ENCODE data around the gene CLPX.

GRCh38 chr15:65226221-65226620, 41.1 kb upstream of the CLPX start:
- no peak for TF ChIP-seq CTCF (conservative IDR thresholded peaks at IDR 0.05; ENCODE audit: low read depth, low read length)
- TF ChIP-seq EZH2phosphoT487 (IDR thresholded peaks at IDR 0.05; ENCODE audit: borderline replicate concordance, low read length): no peak
- TF ChIP-seq EZH2 (IDR thresholded peaks at IDR 0.05; ENCODE audit: low read length, unreplicated experiment): no peak

All from PC-3 (cell line).